HG02981 (cell line): ENCODE measurements around the gene TRPC4AP.

ENCODE experiments used
- ATAC-seq: cut with Tn5 transposase; IDR thresholded peaks from one replicate; pipeline ENCODE4 v1.9.1; 2021; ENCODE audit warnings: mild to moderate bottlenecking, moderate library complexity; ENCODE audit not compliant: unreplicated experiment

TRPC4AP gene

DNA sequence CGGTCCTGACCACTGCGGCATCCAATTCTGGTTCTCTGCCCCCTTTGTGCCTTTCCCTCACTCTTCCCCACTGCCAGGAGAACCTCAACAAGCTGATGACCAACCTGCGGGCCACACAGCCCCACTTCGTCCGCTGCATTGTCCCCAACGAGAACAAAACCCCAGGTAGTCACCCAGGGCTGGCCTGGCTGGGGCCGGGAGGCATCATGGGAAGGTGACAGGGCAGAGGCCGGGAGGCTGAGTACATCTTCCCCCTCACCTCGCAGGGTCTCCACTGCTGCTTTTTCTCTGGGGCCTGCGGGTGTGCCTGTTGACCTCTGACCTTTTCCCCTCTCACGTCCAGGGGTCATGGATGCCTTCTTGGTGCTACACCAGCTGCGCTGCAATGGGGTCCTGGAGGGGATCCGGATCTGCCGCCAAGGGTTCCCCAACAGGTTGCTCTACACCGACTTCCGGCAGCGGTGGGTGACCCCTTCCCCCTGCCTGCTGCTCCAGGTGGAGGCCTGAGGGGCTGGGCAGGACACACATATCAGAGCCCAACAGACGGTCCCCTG lies 101.9 kb downstream of the TRPC4AP start:
- ATAC-seq = no peak

GRCh38 chr20:34990231-34990630 lies 102.4 kb downstream of the TRPC4AP start:
- ATAC-seq = no peak

GRCh38 chr20:34989670-34990069 lies 102.9 kb downstream of the TRPC4AP start:
- ATAC-seq = no peak

DNA sequence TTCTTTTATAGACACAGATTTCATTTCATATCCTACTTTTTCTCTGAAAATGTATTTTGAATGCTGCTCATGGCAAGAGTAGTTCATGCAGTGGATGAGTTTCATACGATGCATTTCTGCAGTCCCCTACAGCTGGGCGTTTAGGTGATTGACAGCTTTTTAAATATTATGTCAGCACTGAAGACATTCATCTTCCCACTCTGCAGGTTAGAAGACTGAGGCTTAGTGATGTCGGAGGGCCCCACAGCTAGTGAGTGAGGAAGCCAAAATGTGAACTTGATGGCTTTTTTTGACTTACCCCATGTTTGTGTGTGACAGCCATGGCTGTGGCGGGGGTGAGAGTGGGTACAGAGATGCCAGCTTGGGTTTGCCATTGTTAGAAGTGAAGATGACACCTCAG lies 103.5 kb downstream of the TRPC4AP start:
- no peak for ATAC-seq

- no peak for ATAC-seq
Observed at GRCh38 chr20:34988191-34988540, 104.4 kb downstream of the TRPC4AP start.

DNA sequence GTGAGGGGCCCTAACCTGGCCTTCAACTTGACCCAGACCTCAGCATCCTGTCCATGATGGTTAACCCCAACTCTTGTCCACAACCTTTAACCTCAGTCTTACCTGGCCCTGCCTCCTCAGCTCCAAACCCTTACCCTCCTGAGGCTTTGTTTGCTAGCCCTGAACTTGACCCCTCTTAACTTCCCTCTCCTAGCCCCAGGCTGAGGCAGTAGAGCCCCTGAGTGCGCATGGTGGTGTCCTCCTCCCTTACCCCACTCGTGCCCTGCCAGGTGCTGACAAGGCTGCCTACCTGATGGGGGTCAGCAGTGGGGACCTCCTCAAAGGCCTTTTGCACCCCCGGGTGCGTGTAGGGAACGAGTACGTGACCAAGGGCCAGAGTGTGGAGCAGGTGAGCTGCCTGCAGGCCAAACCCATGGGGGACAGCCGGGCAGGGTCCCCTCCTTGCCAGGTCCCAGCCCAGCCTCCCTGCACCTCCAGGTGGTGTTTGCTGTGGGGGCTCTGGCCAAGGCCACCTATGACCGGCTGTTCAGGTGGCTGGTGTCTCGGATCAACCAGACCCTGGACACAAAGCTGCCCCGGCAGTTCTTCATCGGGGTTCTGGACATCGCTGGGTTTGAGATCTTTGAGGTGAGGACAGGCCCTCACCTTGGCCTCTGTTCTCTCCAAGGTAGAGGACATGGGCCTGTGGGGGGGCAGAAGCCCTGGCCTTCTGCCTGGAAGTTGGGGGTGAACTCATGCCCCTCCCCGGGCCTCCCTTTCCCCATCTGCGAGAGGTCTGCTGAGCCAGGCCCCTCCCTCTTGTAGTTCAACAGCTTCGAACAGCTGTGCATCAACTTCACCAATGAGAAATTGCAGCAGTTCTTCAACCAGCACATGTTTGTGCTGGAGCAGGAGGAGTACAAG lies 105.1 kb downstream of the TRPC4AP start:
- no peak for ATAC-seq

GRCh38 chr20:34986311-34987287 lies 106.0 kb downstream of the TRPC4AP start:
- no peak for ATAC-seq

- ATAC-seq = no peak
Observed at GRCh38 chr20:34985461-34986310, 106.9 kb downstream of the TRPC4AP start.

DNA sequence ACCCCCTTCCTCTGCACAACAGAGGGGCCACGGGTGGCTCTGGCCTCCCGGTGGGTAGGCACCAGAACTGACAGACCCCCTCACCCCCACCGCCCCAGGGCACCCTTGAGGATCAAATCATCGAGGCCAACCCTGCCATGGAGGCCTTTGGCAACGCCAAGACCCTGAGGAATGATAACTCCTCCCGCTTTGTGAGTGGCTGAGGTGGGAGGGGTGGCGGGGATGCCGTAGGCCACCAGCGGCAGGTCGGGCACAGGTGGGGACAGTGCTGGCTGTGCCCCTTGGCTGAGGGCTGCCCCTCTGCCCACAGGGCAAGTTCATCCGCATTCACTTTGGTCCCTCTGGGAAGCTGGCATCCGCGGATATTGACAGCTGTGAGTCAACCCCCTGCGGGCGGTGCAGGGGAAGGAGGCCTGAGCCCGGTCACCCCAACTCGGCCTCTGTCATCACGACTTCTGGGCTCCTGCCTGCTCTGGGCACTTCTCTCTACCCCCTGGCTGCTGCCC lies 107.8 kb downstream of the TRPC4AP start:
- ATAC-seq = no peak

GRCh38 chr20:34983995-34984735 lies 108.4 kb downstream of the TRPC4AP start:
- ATAC-seq = no peak

DNA sequence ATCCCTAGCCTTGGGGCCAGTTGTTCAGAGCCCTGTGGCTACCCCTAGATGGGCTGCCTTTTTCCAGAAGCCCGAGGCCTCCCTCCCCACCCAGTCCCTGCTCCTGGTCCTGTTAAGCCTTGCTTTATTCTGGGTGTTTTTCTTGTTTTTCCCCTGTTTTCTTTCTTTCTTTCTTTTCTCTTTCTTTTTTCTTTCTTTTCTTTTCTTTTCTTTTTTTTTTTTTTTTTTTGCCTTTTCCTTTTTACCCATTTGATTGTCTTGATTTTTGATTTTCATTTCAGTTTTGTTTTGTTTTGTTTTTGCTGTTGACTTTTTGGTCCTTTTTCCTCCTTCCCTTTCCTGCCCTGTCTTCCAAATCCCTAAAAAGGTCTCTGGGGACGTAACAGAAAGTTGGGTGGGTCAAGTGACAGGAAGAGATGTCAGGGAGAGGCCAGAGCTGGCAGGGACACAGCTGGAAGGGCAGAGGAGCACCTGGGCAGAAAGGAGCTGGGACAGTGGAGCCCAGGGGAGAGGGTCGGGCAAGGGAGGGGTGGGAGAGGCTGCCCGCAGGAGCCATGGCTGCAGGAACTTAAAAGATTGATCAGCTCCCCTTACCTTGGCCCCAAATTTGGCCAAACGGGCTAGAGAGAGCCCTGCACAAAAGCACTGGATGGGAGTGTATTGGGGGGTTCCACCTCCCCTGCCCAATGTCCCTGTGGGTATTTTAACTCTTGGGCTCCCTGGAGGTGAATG lies 109.4 kb downstream of the TRPC4AP start:
- ATAC-seq = no peak

GRCh38 chr20:34982270-34983088 lies 110.1 kb downstream of the TRPC4AP start:
- ATAC-seq = no peak

DNA sequence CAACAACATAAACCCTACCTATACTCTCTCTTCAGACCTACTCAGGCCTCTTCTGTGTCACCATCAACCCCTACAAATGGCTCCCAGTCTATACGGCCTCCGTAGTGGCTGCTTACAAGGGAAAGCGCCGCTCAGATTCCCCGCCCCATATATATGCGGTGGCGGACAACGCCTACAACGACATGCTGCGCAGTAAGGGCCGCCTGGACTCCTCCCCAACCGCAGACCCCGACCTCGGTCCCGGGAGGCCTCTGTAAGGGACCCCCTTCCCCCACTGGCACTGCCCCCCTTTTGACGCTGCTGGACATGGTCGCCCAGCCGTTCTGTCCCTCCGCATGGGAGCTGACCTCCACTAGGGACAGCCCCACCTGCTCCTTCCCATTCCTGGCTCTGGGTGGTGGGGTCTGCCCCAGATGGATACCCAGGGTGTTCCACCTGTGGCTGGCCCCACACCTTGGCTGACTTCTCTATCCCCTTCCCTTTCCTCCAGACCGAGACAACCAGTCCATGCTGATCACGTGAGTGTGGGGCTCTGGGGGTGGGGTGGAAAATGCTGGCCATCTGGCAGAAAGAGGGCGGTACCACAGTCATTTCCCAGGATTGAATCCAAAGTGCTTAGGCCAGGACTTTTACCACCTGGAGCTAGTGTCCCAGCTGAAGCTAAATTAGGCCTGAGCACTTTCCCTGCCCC lies 111.9 kb downstream of the TRPC4AP start:
- ATAC-seq = no peak

GRCh38 chr20:34979366-34980153 lies 113.0 kb downstream of the TRPC4AP start:
- no peak for ATAC-seq

GRCh38 chr20:34978092-34978744 lies 114.4 kb downstream of the TRPC4AP start:
- ATAC-seq = no peak
